Measurements from ENCODE around the gene AKAP5.
"Not testable (repeated sequence)": the region's sequence is repeated elsewhere in the genome, so short reads cannot be mapped to it uniquely, and the experiment has no call there.

AKAP5 gene

DNA sequence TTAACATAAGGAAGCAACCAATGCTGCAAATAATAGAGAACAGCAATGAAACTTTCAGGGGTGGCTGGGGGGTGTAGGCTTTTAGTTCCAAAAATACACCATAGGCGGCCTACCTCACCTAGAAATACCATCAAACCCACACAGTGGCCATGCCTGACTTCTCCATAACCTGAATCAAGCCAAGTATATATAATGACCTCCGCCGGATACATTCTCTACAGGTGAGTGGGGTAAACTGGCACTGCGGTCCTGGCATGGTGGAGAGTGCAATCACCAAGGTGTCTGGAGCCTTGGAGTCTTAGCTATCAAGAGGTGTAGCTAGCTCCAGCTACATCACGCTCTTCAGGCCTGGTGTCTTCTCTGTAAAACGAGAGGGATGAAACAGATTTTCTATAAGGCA, 37.2 kb downstream of the AKAP5 start:
- FAIRE-seq (no peak), DNase-seq (ENCODE audit: low spot score) (no peak)

DNA sequence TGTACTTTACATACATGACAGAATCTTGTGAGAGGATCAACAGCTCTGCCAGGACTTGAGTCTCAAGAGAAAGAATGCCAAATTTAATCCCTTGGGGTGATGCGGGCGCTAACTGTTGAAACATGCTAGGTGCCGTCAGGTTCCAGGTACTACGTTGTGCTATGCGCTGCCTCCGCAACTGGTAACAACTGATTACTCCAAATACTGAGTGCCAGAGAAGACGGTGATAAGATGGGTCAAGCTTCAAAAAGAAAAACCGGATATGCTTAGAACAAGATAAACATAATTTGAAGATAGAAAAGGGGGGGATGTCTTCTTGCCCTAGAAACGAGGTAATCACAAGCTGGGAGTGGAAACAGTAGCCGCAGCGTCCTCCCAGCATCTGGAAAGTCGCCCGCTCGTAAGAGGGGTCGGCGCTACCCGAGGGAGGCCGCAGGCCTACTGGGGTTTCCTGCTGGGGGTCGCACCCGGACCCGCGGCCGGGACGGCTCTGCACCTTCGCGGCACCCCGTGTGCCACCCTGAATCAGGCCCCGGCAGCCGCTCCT, 37.7 kb downstream of the AKAP5 start:
- DNase-seq (ENCODE audit: low spot score) = no peak
- FAIRE-seq = no peak

DNA sequence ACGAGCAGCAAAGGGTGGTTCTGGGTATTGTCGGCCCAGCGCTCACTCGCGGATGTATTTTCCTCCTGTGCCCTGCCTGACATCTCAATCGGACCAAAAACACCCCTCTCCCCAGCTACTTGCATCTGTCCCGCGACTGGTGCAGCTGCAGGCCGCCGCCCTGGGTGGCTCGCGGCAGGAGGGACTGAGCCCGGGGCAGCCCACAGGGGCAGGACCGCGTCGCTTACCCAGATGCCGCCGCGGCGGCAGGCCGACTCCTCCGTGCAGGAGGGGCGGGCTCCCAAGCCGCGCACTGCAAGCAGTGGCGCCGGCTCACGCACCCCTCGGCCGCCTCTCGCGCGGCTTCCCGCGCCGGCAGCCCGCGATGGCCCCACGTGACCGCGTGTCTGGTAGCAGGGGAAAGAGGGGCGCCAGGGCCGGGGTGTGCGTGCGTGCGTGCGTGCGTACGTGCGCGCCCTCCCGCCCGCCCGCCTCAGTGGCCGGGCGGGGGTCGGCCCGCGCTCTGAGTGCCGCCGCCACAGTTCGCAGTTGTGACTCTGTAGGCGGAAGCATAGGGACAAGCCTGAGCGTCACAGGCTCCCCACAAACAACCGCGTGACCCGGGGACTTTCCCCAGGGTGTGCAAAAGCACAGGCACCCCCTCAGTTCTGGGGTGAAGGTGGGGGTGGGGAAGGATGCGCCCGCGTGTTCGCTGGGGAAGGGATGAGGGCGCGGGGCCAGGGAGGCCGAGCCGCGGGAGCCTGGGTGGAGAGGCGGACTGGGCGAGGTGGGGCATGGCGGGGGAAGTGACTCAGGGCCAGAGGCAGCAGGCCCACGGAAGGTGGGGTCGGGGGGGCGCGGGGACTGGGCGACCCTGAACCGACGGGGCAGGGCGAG, 38.4 kb downstream of the AKAP5 start, which contains the start of gene ZBTB25:
ZBTB25 (minus strand) TSS at position 405 of the 876 bp plus-strand sequence. CDS start 13,305 bp downstream, outside the sequence.
- FAIRE-seq = no peak
- DNase-seq (ENCODE audit: low spot score) = peak; percentile 72

- no peak for FAIRE-seq
- DNase-seq (ENCODE audit: low spot score) = peak; percentile 65
These were observed 39.1 kb downstream of the AKAP5 start, which contains the start of gene ZBTB1 for GRCh38 chr14:64504310-64504896. Gene ZBTB1, plus strand, starts transcription at chr14:64504770. Its CDS starts 16,735 bp downstream, at chr14:64521505.

GRCh38 chr14:64504897-64505794, 39.8 kb downstream of the AKAP5 start:
- peak; percentile 50 for DNase-seq (ENCODE audit: low spot score)
- FAIRE-seq = no peak

DNA sequence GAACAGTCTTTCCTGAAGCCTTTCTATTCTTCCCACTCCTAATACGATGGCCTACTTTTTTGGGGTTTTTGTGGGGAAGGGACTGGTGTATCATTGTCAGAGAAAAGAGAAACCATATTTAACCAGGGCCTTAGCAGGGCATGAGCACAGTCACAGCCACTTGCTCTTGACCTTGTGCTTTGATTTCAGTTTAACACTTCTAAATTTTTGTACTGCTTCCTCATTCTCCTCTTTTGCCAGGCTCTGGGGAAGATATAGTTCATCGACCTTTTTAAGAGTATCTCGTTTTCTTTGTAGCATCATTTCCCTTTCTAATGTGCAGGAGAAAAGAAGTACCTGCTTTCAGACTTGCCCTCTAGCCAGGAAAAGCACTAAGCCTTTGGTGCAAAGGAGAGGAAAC, 41.4 kb downstream of the AKAP5 start:
- FAIRE-seq (no peak), DNase-seq (ENCODE audit: low spot score) (no peak)

- FAIRE-seq (no peak), DNase-seq (ENCODE audit: low spot score) (no peak)
These were observed 42.3 kb downstream of the AKAP5 start for GRCh38 chr14:64507376-64508156.

- no peak for DNase-seq (ENCODE audit: low spot score)
- no peak for FAIRE-seq
These were observed 43.0 kb downstream of the AKAP5 start for GRCh38 chr14:64508215-64508776.

DNA sequence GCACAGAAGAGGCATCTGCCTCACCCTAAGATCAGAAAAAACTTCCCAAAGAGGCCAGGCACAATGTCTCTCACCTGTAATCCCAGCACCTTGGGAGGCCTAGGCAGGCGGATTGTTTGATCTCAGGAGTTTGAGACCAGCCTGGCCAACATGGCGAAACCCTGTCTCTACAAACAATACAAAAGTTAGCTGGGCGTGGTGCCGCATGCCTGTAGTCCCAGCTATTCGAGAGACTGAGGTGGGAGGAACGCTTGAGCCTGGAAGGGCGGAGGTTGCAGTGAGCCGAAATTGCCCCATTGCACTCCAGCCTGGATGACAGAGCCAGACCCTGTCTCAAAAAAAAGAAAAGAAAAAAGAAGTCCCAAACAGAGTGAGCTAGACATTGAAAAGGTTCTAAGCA, 43.7 kb downstream of the AKAP5 start:
- DNase-seq (ENCODE audit: low spot score) (no peak), FAIRE-seq (no peak)

DNA sequence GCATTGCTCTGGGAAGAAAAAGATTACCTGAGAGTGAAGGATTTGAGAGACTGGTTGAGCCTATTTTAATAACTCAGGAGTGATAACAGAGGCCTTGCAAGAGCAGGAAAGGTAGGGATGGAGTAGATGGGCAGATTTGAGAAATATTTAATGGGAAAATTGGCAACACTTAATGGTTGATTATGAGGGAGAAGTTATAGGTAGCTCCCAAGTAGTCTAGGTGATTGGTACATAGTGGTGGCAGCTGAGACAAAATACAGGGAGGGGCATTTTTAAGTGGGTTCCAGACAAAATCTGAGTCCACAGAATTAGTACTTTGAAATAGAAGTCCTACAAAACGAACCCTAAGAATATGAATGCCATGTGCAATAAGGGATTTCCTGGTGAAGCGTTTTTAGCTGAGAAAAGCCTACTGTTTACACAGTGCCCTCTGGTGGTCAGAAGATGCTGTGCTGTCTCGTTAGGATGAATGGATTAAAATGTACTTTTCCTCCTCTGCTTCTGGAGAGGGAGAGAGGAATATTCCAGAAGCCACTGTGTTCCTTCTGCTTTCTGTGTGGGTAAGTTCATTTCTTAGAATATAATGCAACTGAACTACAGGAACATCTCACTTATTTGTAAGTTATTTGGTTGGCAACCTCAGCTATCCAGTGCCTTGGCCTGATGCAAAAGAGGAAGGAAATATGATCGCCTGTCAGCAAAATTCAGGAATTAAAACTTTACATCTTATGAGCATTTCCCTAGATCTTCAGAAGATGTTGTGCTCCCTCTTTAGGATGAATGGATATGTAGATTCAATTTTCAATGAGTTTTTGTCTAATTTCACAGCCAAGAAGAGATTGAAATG, 45.7 kb downstream of the AKAP5 start:
- DNase-seq (ENCODE audit: low spot score) (peak; percentile 11), FAIRE-seq (no peak)

DNA sequence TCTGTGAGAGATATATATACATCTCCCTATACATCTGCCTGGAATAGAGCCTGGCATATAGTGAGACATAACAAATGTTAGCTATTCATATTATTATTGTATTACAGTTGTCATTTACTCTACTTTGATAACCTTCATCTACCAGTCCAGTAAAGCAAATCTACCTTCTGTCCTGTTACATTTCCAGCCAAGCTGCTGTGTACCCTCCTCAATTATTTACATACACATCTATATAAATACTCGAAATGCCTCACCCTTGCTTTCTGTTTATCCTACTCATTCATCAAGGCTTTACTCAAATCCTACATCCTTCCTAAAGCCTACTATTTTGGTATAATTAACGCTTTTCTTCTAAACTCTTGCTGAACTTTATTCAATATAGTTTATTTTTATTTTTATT, 48.0 kb downstream of the AKAP5 start:
- FAIRE-seq (no peak), DNase-seq (ENCODE audit: low spot score) (no peak)

DNA sequence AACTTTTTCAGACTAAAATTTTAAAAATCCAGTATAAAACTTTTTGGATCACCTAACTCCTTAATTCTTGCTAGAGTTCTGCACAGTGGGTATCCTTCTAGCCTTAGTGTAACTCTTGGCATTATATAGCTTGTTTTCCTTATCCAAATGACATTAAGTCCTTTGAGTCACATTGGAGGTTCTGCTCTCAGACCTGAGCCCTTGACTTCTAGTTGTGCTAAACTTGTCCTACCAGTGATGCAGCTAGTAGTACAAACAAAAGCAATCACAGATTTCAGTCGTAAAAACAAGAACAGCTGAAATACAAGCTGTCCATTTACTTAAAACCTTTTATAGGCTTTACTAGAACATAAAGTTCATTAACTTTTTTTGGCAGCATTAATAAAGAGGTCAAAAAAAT, 49.8 kb downstream of the AKAP5 start:
- DNase-seq (ENCODE audit: low spot score) (no peak), FAIRE-seq (no peak)

DNA sequence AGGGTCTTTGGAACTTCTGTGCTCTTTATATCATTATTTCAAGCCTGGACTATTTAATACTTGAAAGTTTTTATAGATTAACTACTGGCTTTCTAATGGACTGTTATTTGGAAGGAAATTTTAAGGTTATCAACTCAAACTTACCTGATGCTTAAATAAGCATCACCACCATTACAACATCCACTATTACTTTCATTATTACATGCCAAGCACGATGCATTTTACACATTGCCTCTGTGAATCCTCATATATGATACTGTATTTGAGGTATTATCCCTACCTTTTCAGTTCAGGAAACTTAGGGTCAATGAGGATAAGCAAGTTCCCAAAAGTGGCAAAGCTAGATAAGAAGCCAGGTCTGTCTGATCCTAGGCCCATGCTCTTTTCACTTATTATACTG, 51.7 kb downstream of the AKAP5 start:
- DNase-seq (ENCODE audit: low spot score) (no peak), FAIRE-seq (no peak)

DNA sequence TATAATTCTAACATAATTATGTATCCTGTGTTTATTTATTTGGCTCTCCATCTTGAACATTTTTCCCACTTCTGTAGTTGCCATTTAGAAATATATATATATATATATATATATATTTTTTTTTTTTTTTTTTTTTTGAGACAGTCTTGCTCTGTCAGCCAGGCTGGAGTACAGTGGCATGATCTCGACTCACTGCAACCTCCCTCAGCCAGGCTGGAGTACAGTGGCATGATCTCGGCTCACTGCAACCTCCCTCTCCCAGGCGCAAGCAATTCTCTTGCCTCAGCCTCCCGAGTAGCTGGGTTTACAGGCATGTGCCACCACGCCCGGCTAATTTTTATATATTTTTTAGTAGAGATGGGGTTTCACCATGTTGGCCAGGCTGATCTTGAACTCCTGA, 52.4 kb downstream of the AKAP5 start:
- not testable (repeated sequence) for FAIRE-seq; DNase-seq (ENCODE audit: low spot score)

- FAIRE-seq (no peak), DNase-seq (ENCODE audit: low spot score) (no peak)
These were observed 52.9 kb downstream of the AKAP5 start for GRCh38 chr14:64518229-64518628.

DNA sequence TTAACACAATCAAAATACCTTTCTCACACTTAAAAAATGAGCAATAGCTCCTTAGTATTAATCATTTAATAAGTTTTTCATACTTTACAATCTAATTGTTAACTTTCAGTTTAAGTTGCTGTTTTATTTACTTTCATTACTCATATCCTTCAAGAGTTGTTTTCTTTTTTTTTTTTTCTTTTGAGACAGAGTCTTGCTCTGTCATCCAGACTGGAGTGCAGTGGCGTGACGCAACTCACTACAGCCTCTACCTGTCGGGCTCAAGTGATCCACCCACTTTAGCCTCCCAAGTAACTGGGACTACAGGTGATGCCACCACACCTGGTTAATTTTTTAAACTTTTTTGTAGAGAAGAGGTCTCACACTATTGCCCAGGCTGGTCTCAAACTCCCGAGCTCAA, 55.4 kb downstream of the AKAP5 start:
- FAIRE-seq = no peak

DNA sequence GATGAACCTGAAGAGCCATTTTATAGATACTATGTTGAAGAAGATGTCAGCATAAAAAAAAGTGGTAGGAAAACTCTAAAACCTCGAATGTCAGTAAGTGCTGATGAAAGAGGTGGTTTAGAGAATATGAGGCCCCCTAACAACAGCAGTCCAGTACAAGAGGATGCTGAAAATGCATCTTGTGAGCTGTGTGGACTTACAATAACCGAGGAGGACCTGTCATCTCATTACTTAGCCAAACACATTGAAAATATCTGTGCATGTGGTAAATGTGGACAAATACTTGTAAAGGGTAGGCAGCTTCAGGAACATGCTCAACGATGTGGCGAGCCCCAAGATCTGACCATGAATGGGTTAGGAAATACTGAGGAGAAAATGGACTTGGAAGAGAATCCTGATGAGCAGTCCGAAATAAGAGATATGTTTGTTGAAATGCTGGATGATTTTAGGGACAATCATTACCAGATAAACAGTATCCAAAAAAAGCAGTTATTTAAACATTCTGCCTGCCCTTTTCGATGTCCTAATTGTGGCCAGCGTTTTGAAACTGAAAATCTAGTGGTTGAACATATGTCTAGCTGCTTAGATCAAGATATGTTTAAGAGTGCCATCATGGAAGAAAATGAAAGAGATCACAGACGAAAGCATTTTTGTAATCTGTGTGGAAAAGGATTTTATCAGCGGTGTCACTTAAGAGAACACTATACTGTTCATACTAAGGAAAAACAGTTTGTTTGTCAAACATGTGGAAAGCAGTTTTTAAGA, 57.5 kb downstream of the AKAP5 start:
- DNase-seq (ENCODE audit: low spot score) = no peak
- no peak for FAIRE-seq

More for the DNA sequence above, 55.4 kb downstream of the AKAP5 start:
- DNase-seq (ENCODE audit: low spot score) = no peak
